Breast epithelium (tissue), 4 donors: Measurements from ENCODE around the gene ITGB3BP. TPM values are rescaled to one million over a fixed set of nuclear protein-coding genes. Genes with fewer than 3 reads are reported as not detected.

Experiments
- DNase-seq, 2 donors: peaks; one replicate each; pipeline ENCODE4 v3.0.0-alpha.2; 2019; ENCODE audit warnings: low spot score in 2 of 2
- H3K27ac ChIP-seq, 2 donors: fragments of 200-600 bp; sonication (generic) in 1 of 2; one replicate each; pipeline ENCODE4 v1.5.1; 2016 to 2019; ENCODE audit warnings: mild to moderate bottlenecking in 1 of 2
- H3K27me3 ChIP-seq, 2 donors: fragments of 200-600 bp; sonication (generic) in 1 of 2; one replicate each; pipeline versions ENCODE4 v1.5.1 to v1.6.0; 2017 to 2019; ENCODE audit warnings: control low read depth in 1 of 2, mild to moderate bottlenecking in 1 of 2
- H3K36me3 ChIP-seq: fragments of 200-600 bp; one replicate; pipeline ENCODE4 v1.5.1; 2019
- H3K4me1 ChIP-seq, 2 donors: fragments of 200-600 bp; sonication (generic); one replicate each; pipeline ENCODE4 v1.5.1; 2016 to 2019; ENCODE audit warnings: control low read depth in 1 of 2
- H3K4me3 ChIP-seq, 3 donors: fragments of 200-600 bp; sonication (generic); 1 replicate in 2 of 3; 2 replicates in 1 of 3; pipeline ENCODE4 v1.5.1; 2016 to 2019; ENCODE audit warnings: mild to moderate bottlenecking in 3 of 3, moderate library complexity in 2 of 3
- H3K9me3 ChIP-seq, 2 donors: fragments of 200-600 bp; sonication (generic) in 1 of 2; one replicate each; pipeline ENCODE4 v1.5.1; 2016 to 2019; ENCODE audit warnings: control low read depth in 1 of 2
- POLR2A ChIP-seq: fragments of 450-650 bp; IDR thresholded peaks from one replicate; pipeline ENCODE4 v1.6.1; 2016; ENCODE audit warnings: antibody characterized with exemption, mild to moderate bottlenecking, moderate library complexity
- POLR2AphosphoS5 ChIP-seq, 3 donors: sonication (generic); formaldehyde crosslinking; IDR thresholded peaks; one replicate each; pipeline ENCODE4 v1.6.1; 2017; ENCODE audit warnings: antibody characterized with exemption in 3 of 3
- intact Hi-C: fragments of 100-400 bp; cut with DNase I; formaldehyde crosslinking; loops from one replicate; pipeline ENCODE4 v1.15.1; 2023; ENCODE audit warnings: low total_unique reads
- total RNA-seq, 3 donors: library from RNA; depleted of rRNA; stranded (reverse); fragments of >200 nt; gene quantifications; one replicate each; pipeline ENCODE4 v1.1.0, GENCODE V29; 2016
- TF ChIP-seq, protein P1 (sequence below), 3 donors: fragments of 450-650 bp; IDR thresholded peaks; one replicate each; pipeline ENCODE4 v1.5.1; 2016 to 2017; ENCODE audit warnings: antibody characterized with exemption in 3 of 3, mild to moderate bottlenecking in 3 of 3, moderate library complexity in 3 of 3

The ITGB3BP gene
- total RNA-seq, 3 donors from 2014 or later: 11.7 to 29.3 (median 18.4) TPM

GRCh38 chr1:63466759-63467158 lies 56.3 kb downstream of the ITGB3BP start:
- peaks cover 0 to 9% of the 10 kb centered on the region in 2 donors for H3K9me3 ChIP-seq
- no peaks in the 10 kb centered on the region for H3K36me3 ChIP-seq
- DNase-seq: no peak
- no peaks in the 10 kb centered on the region for H3K4me1 ChIP-seq
- no peak overlapping the region for H3K4me3 ChIP-seq
- H3K27me3 ChIP-seq: no peaks in the 10 kb centered on the region
- intact Hi-C loops: no loop called here
- TF ChIP-seq POLR2AphosphoS5 (IDR thresholded peaks at IDR 0.05) (no peak), POLR2A (no peak)
- TF ChIP-seq, protein P1, sequence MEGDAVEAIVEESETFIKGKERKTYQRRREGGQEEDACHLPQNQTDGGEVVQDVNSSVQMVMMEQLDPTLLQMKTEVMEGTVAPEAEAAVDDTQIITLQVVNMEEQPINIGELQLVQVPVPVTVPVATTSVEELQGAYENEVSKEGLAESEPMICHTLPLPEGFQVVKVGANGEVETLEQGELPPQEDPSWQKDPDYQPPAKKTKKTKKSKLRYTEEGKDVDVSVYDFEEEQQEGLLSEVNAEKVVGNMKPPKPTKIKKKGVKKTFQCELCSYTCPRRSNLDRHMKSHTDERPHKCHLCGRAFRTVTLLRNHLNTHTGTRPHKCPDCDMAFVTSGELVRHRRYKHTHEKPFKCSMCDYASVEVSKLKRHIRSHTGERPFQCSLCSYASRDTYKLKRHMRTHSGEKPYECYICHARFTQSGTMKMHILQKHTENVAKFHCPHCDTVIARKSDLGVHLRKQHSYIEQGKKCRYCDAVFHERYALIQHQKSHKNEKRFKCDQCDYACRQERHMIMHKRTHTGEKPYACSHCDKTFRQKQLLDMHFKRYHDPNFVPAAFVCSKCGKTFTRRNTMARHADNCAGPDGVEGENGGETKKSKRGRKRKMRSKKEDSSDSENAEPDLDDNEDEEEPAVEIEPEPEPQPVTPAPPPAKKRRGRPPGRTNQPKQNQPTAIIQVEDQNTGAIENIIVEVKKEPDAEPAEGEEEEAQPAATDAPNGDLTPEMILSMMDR (IDR thresholded peaks at IDR 0.05): no peak
- H3K27ac ChIP-seq: no peak overlapping the region

DNA sequence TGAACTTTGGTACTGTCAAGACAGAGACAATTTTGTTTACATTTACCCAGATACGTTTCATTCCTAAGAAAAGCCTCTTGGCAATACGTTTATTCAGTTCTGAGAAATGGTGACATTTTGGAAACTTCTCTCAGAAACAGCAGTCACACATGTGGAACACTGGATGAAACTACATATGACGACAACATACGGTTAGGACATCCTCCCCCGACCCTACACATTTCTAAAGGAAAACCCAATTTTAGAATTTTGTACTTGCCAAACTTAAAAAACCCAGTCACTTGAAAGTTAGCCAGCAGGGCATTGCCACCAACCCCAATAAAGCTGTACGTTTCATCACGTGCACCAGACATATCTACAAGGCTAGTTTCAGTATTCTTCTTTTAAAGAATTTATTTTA lies 56.8 kb downstream of the ITGB3BP start:
- no peak for DNase-seq
- H3K4me3 ChIP-seq: no peak overlapping the region
- intact Hi-C loops: no loop called here
- H3K27me3 ChIP-seq: no peaks in the 10 kb centered on the region
- H3K27ac ChIP-seq: no peak overlapping the region
- H3K36me3 ChIP-seq: no peaks in the 10 kb centered on the region
- no peak for TF ChIP-seq POLR2AphosphoS5 (IDR thresholded peaks at IDR 0.05)
- no peak for TF ChIP-seq POLR2A
- TF ChIP-seq, protein P1 (IDR thresholded peaks at IDR 0.05): no peak
- no peaks in the 10 kb centered on the region for H3K4me1 ChIP-seq
- H3K9me3 ChIP-seq: peaks cover 0 to 14% of the 10 kb centered on the region in 2 donors

- H3K27ac ChIP-seq: no peak overlapping the region
- no peak overlapping the region for H3K4me3 ChIP-seq
- H3K27me3 ChIP-seq: no peaks in the 10 kb centered on the region
- TF ChIP-seq, protein P1 (IDR thresholded peaks at IDR 0.05): no peak
- TF ChIP-seq POLR2A (no peak), POLR2AphosphoS5 (IDR thresholded peaks at IDR 0.05) (no peak)
- H3K36me3 ChIP-seq: no peaks in the 10 kb centered on the region
- intact Hi-C loops: no loop called here
- H3K4me1 ChIP-seq: no peaks in the 10 kb centered on the region
- DNase-seq: no peak
- peaks cover 0 to 14% of the 10 kb centered on the region in 2 donors for H3K9me3 ChIP-seq
Measured at GRCh38 chr1:63463248-63463647, 59.8 kb downstream of the ITGB3BP start.

GRCh38 chr1:63461661-63462230 lies 61.3 kb downstream of the ITGB3BP start:
- H3K4me1 ChIP-seq: no peaks in the 10 kb centered on the region
- H3K27ac ChIP-seq: no peak overlapping the region
- DNase-seq: no peak
- no peaks in the 10 kb centered on the region for H3K27me3 ChIP-seq
- H3K36me3 ChIP-seq: no peaks in the 10 kb centered on the region
- H3K4me3 ChIP-seq: no peak overlapping the region
- H3K9me3 ChIP-seq: peaks cover 0 to 14% of the 10 kb centered on the region in 2 donors
- intact Hi-C loops: no loop called here
- TF ChIP-seq POLR2AphosphoS5 (IDR thresholded peaks at IDR 0.05) (no peak), POLR2A (no peak)
- TF ChIP-seq, protein P1 (IDR thresholded peaks at IDR 0.05): no peak

DNA sequence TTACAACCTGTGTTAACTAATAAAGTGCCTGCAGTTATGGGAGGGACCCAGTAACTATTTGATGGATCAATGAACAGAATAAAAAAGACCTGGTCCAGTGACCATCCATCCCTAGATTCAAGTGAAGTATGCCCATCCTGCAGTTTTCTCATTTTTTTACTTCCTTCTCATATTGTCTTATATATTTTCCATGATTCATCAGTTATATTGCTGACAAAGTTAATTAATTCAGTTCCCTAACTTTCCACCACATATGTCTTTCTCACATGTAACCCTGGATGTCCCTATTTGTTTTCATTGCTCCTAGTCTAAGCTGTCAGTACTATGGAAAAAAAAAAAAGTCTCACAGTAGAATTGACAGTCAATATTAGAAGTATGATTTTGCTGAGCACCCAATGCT lies 64.3 kb downstream of the ITGB3BP start:
- Histone ChIP-seq H3K27me3 (no peaks in the 10 kb centered on the region), H3K36me3 (no peaks in the 10 kb centered on the region), H3K4me1 (no peaks in the 10 kb centered on the region), H3K4me3 (no peak overlapping the region), H3K9me3 (peaks cover 0 to 14% of the 10 kb centered on the region in 2 donors), H3K27ac (no peak overlapping the region)
- TF ChIP-seq, protein P1 (IDR thresholded peaks at IDR 0.05): no peak
- no peak for TF ChIP-seq POLR2AphosphoS5 (IDR thresholded peaks at IDR 0.05)
- no peak for TF ChIP-seq POLR2A
- no peak for DNase-seq
- intact Hi-C loops: no loop called here
